ENCODE results near the gene SIGMAR1.
A peak's percentile ranks its signal among the peaks of the same experiment; 100 is the strongest.
"Not testable (repeated sequence)": the region's sequence is repeated elsewhere in the genome, so short reads cannot be mapped to it uniquely, and the experiment has no call there.

Gene SIGMAR1

GRCh38 chr9:34654323-34655051 lies 16.9 kb upstream of the SIGMAR1 start:
- DNase-seq: no peak

DNA sequence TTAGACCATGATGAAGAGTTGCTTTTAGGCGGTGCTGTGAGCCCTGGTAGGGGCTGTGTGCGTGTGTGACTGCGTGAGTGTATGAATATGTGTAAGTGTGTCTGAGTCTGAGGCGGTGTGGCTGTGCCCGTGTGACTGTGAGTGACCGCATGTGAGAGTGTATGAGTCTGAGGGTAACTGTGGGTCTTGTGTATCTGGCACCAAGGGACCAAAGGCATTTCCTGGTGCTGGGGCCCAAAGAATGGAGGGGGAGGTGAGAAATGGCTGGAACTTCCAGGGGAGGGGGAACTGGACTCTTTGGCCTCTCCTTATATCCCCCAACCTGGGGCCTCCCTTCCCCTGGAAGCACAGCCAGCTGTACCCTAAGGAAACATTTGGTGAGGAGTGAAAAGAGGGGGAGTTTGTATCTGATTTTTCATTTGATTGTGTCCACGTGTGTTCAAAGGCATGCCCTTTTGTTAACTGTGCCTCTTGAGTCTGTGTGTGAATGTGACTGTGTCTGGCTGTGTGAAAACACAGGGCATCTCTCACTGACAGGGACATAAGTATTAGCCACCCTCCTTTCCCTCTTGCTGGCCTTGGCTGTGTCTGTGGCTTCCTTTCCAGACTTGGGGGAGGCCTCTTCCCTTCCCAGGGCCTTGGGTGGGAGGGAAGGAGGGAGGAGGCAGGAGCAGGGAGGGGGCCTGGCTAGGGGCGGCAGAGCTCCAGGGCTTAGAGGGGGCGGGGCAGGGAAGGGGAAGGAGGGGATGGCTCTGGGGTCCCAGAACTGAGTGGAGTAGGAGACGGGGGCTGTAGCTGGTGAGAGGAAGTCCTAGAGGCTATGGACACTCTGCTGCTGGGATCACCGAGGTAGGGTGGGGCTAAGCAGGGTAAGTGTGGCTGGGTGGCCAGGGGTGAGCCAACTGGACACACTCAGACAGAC lies 15.8 kb upstream of the SIGMAR1 start:
- no peak for DNase-seq

GRCh38 chr9:34652602-34653000 lies 15.0 kb upstream of the SIGMAR1 start:
- no peak for DNase-seq

DNA sequence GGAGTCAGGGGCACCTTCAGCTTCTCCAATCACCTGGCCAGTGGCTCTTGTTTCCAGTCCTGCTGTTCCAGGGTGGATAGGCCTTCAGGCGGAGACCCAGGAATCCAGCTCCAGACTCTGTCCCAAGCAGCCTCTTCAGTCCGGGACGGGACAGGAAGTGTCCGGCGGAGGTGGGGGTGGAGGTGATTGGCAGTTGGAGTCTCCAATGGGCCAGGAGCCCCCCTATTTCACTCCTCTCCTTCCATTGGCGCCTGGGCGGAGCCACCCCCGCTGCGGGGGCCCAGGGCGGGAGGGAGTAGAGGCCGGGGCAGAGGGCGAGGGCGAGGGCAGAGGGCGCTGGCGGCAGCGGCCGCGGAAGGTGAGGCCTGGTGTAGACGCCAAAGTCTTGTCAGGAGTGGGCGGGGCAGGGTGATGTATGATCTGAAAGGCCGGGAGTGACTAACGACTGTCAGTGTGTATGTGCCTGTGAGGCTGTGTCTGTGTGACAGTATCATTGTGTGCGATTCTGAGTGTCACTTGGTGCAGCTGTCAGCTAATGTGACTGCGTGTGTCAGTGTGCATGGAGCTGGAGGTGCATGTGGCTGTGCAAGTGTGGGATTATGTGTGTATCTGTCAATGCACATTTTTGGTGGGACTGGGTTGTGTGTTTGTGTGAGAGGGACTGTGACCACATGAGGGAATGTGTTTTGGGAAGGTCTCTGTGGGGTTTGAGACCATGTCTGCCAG lies 14.5 kb upstream of the SIGMAR1 start, which contains the start of gene IL11RA:
TSS of gene IL11RA (plus strand) at position 310 of the 726 bp plus-strand sequence. CDS start 3,033 bp downstream, outside the sequence.
- DNase-seq: peak; percentile 88

DNA sequence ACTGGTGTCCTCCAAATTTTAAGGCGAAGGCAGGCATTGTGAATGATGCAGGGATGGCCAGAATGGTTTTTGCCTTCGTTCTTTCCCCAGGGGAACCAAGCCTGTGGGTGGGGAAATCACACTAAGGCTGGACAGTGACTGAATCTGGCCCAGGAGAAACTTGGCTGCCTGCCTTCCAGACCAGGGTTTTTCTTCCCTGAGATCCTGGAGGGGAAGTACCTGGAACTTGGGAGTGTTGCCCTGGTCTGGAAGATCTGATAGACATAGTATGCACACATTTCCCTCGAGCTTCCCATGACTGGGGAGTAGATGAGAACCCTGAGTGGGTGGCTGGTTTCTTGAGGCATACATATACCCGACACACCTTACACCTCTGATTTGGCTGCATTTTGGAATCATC lies 13.7 kb upstream of the SIGMAR1 start:
- no peak for DNase-seq

- DNase-seq: no peak
Measured at GRCh38 chr9:34650816-34651215, 13.2 kb upstream of the SIGMAR1 start.

GRCh38 chr9:34648673-34649072 lies 11.1 kb upstream of the SIGMAR1 start:
- no peak for DNase-seq

DNA sequence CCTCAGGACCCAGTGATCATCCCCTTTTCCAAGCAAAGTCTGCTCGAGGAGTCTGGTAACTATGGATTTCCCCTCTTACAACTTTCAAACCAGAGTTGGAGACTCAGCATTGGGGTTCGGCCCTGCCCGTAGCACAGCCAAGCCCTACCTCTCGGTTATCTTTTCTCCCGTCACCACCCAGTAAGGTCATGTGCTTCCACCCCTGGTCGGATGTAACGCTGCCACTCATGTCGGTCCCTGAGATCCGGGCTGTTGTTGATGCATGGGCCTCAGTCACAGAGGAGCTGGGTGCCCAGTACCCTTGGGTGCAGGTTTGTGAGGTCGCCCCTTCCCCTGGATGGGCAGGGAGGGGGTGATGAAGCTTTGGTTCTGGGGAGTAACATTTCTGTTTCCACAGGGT lies 10.1 kb upstream of the SIGMAR1 start:
- no peak for DNase-seq

- no peak for DNase-seq
Measured at GRCh38 chr9:34647084-34647403, 9.5 kb upstream of the SIGMAR1 start.

- DNase-seq: peak; percentile 93
Measured at GRCh38 chr9:34646211-34647083, 8.9 kb upstream of the SIGMAR1 start, which contains the start of gene GALT. TSS of gene GALT (plus strand) at chr9:34646675. CDS start at chr9:34646705, 30 bp downstream.

GRCh38 chr9:34644766-34645314 lies 7.3 kb upstream of the SIGMAR1 start:
- no peak for DNase-seq

DNA sequence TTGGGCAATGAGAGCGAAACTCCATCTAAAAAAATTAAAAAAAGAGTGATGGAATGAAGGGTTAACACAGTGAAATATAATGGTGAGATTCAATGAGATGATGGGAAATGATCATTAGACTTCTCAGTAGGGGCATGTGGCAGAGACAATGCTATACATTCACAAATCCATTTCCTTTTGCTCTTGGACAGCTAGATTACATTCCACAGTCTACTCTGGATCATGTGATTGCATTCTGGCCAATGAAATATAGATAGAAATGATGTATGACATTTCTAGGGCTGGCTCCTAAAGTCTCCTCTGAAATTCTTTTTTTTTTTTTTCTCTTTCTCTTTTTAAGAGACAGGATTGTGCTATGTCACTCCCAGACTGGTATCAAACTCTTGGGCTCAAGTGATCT lies 5.1 kb upstream of the SIGMAR1 start:
- DNase-seq: no peak

DNA sequence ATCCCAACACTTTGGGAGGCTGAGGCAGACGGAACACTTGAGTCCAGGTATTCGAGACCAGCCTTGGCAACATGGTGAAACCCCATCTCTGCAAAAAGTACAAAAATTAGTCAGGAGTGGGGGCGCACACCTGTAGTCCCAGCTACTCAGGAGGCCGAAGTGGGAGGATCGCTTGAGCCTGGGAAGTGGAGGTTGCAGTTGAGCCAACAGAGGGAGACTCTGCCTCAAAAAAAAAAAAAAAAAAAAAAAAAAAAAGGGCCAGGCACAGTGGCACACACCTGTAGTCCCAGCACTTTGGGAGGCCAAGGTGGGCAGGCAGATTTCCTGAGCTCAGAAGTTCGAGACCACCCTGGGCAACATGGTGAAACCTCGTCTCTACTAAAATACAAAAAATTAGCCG lies 1.7 kb upstream of the SIGMAR1 start:
- DNase-seq: not testable (repeated sequence)

- no peak for DNase-seq
Measured at GRCh38 chr9:34638138-34638445, 505 bp upstream of the SIGMAR1 start.

- DNase-seq: peak; percentile 66
Measured at GRCh38 chr9:34636791-34637355, 714 bp downstream of the SIGMAR1 start.

DNA sequence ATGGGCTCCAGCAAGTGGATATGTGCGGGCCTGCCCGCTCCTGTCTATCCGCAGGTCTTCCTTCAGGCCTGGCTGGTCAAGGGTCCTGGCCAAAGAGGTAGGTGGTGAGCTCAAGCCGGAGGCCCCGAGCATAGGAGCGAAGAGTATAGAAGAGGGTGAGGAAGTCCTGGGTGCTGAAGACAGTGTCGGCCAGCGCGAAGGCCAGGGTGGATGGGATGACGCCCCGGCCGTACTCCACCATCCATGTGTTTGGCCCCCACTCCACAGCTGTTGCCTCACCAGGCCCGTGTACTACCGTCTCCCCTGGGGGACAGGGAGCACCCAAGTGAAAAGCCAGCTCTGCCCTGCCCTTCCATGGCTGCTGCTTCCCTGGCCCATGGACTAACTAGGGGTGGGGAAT lies 2.0 kb downstream of the SIGMAR1 start:
- no peak for DNase-seq

GRCh38 chr9:34634551-34635248 lies 2.9 kb downstream of the SIGMAR1 start:
- no peak for DNase-seq

- DNase-seq: peak; percentile 68
Measured at GRCh38 chr9:34633851-34634550, 3.6 kb downstream of the SIGMAR1 start.

DNA sequence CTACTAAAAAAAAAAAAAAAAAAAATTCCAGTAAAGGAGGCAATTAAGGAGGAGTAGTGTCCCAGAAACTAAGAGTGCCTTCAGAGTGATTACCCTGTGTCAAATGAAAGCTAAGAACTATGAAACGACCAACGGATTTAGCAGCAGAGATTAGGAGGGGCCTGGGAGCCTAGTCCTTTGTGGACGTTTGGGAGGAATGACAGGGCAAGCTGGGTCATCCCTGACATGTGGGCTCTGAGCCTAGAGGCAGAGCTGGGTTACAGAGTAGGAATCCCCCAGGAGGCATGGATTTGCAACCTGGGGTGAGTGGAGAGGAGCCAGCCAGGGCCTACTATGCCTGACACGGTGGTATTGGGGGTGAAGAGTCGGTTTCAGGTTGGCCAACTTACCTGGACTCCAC lies 4.4 kb downstream of the SIGMAR1 start:
- DNase-seq: no peak

DNA sequence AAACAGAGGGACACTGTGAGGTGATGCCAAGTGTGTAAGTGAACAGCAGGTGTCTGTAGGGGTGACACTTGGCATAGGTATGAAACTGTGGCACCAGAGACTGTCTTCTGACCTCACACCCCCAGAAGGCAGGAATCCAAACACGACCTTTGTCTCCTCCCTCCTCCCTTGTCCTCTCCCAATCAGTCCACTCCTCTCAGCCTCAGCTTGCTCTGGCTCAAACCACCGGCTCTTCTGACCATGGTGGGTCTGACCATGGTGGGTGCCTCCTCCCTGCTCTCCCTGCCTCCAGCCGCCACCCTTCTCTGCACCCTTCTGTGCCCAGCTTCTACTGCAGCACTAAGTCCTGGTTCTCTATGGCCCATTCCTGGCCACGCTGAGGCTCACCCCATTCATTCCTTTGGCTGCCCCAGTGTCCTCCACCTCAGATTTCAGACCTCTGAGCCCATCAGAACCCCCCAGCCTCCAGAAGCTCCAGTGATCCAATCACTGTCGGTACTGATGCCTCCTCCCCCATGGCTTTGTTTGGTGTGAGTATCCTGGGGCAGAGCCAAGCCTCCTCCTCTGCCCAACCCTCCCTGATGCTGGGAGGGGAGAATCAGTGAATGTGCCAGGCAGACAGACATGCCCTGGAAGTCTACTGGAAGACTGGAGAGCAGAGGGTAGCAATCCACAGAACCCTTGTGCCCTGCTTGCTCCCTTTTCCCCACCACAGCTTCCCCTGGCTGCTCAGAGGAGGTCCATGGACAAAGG lies 7.0 kb downstream of the SIGMAR1 start:
- no peak for DNase-seq

Data from DMS53 (cell line).